Smooth muscle cell (in vitro differentiated cells): ENCODE results near the gene TBX1. TPM values are rescaled to one million over a fixed set of nuclear protein-coding genes. Genes with fewer than 3 reads are reported as not detected.

Experiments used
- DNase-seq: peaks from one replicate; lab custom pipeline; 2025; ENCODE audit not compliant: unreplicated experiment; lab: John Stamatoyannopoulos, UW
- H2AFZ ChIP-seq: fragments of 200-600 bp; sonication (generic); 2 replicates; pipeline ENCODE4 v1.6.0; 2016; ENCODE audit warnings: antibody characterized with exemption, low read depth, mild to moderate bottlenecking
- H3F3A ChIP-seq: fragments of 200-600 bp; sonication (generic); 2 replicates; pipeline ENCODE4 v1.6.0; 2017; ENCODE audit warnings: antibody characterized with exemption, low read depth
- H3K27ac ChIP-seq: fragments of 200-600 bp; sonication (generic); 2 replicates; pipeline ENCODE4 v1.5.1; 2016; ENCODE audit warnings: low read depth, mild to moderate bottlenecking
- H3K27me3 ChIP-seq: fragments of 200-600 bp; sonication (generic); 2 replicates; pipeline ENCODE4 v1.6.1; 2016; ENCODE audit warnings: low read depth, mild to moderate bottlenecking
- H3K36me3 ChIP-seq: fragments of 200-600 bp; sonication (generic); 2 replicates; pipeline ENCODE4 v1.5.1; 2016; ENCODE audit warnings: low read depth
- H3K4me1 ChIP-seq: fragments of 200-600 bp; sonication (generic); 2 replicates; pipeline ENCODE4 v1.5.1; 2016; ENCODE audit warnings: low read depth
- H3K4me2 ChIP-seq: fragments of 200-600 bp; sonication (generic); 2 replicates; pipeline ENCODE4 v1.6.0; 2016; ENCODE audit warnings: mild to moderate bottlenecking
- H3K4me3 ChIP-seq: fragments of 200-600 bp; sonication (generic); 2 replicates; pipeline ENCODE4 v1.5.1; 2016; ENCODE audit warnings: mild to moderate bottlenecking
- H3K79me2 ChIP-seq: fragments of 200-600 bp; sonication (generic); 2 replicates; pipeline ENCODE4 v1.6.0; 2016; ENCODE audit warnings: low read depth, mild to moderate bottlenecking
- H3K9ac ChIP-seq: fragments of 200-600 bp; sonication (generic); 2 replicates; pipeline ENCODE4 v1.6.0; 2016; ENCODE audit warnings: low read depth
- H3K9me3 ChIP-seq: fragments of 200-600 bp; sonication (generic); replicated peaks from 2 replicates; pipeline ENCODE4 v1.5.1; 2016; ENCODE audit warnings: low read depth
- H4K20me1 ChIP-seq: fragments of 200-600 bp; sonication (generic); 2 replicates; pipeline ENCODE4 v1.6.0; 2016; ENCODE audit warnings: low read depth
- WGBS: methylation state at CpG from one replicate; pipeline ENCODE4 v1.1.7; 2016; ENCODE audit warnings: low lambda C conversion rate; 5-methylcytosine and 5-hydroxymethylcytosine counted together
- polyA plus RNA-seq: library from polyadenylated mRNA; unstranded; fragments of >200 nt; fragmentation: Nextera tagmentation; extraction: Ambion mirVana; gene quantifications from 2 replicates; pipeline ENCODE4 v1.2.1, GENCODE V29; 2016
- total RNA-seq: library from RNA; depleted of rRNA; stranded (reverse); fragments of >200 nt; gene quantifications from 2 replicates; pipeline ENCODE4 v1.2.3, GENCODE V29; 2014
- TF ChIP-seq, protein P1 (sequence below): fragments of 200-600 bp; sonication (generic); IDR thresholded peaks from 2 replicates; pipeline ENCODE4 v1.5.1; 2017; ENCODE audit warnings: borderline replicate concordance, mild to moderate bottlenecking, antibody characterized with exemption; ENCODE audit not compliant: insufficient read depth, poor library complexity, severe bottlenecking

The TBX1 gene
- total and polyA plus RNA-seq, 2 experiments from 2014 or later: not detected

DNA sequence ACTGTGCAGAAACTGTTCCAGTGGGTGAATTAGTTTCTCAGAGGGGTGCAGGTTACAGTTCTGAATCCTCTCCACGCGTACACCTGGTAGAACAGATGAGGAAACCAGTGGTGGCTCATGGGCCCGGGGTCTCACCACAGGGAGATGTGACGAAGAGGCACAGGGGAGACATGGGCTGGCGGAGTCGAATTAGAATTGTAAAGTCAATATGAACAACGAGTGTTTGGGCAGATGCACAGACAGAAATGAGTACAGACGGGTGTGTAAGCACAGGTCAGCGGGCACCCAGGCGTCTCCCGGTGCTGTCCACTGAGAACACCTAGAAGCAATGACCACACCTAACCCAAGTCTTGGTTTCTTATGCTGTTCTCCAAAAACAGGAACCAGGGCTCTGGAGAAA, 52.3 kb downstream of the TBX1 start:
- H3K4me1 ChIP-seq: no peaks in the 10 kb centered on the region
- TF ChIP-seq, protein P1, sequence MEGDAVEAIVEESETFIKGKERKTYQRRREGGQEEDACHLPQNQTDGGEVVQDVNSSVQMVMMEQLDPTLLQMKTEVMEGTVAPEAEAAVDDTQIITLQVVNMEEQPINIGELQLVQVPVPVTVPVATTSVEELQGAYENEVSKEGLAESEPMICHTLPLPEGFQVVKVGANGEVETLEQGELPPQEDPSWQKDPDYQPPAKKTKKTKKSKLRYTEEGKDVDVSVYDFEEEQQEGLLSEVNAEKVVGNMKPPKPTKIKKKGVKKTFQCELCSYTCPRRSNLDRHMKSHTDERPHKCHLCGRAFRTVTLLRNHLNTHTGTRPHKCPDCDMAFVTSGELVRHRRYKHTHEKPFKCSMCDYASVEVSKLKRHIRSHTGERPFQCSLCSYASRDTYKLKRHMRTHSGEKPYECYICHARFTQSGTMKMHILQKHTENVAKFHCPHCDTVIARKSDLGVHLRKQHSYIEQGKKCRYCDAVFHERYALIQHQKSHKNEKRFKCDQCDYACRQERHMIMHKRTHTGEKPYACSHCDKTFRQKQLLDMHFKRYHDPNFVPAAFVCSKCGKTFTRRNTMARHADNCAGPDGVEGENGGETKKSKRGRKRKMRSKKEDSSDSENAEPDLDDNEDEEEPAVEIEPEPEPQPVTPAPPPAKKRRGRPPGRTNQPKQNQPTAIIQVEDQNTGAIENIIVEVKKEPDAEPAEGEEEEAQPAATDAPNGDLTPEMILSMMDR: no peak
- 94% methylated on average over 11 of the region's 11 CpGs for WGBS
- no peak for DNase-seq
- H2AFZ ChIP-seq: no peak overlapping the region
- no peaks in the 10 kb centered on the region for H3K9me3 ChIP-seq
- no peak overlapping the region for H3K9ac ChIP-seq
- H4K20me1 ChIP-seq: no peaks in the 10 kb centered on the region
- H3K27ac ChIP-seq: no peak overlapping the region
- H3F3A ChIP-seq: no peaks in the 10 kb centered on the region
- no peaks in the 10 kb centered on the region for H3K27me3 ChIP-seq
- H3K36me3 ChIP-seq: no peaks in the 10 kb centered on the region
- H3K4me2 ChIP-seq: no peak overlapping the region
- H3K79me2 ChIP-seq: no peaks in the 10 kb centered on the region
- H3K4me3 ChIP-seq: no peak overlapping the region

DNA sequence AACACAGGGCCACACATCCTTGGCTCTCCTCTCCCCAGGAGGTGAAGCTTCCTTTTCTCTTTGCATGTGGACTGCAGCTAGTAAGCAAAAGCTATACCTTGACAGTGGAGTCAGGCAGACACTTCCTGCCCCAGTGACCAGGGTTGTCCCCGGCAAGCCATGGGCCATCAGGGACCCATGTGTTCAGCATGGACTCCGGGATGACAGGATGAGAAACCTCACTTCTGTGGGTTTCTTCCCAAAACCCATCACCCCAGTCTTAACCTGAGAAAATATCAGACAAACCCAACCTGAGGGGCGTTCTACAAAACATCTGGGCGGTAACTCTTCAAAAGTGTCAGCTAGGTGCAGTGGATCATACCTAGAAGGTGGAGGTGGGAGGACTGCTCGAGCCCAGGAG, 53.9 kb downstream of the TBX1 start:
- H3K9me3 ChIP-seq: no peaks in the 10 kb centered on the region
- WGBS: 96% methylated on average over 5 of the region's 5 CpGs
- DNase-seq: no peak
- H3K4me2 ChIP-seq: no peak overlapping the region
- no peaks in the 10 kb centered on the region for H3K36me3 ChIP-seq
- no peaks in the 10 kb centered on the region for H3K4me1 ChIP-seq
- no peaks in the 10 kb centered on the region for H4K20me1 ChIP-seq
- H3K4me3 ChIP-seq: no peak overlapping the region
- TF ChIP-seq, protein P1: no peak
- no peak overlapping the region for H3K9ac ChIP-seq
- no peaks in the 10 kb centered on the region for H3K27me3 ChIP-seq
- H3K79me2 ChIP-seq: no peaks in the 10 kb centered on the region
- H2AFZ ChIP-seq: no peak overlapping the region
- H3K27ac ChIP-seq: no peak overlapping the region
- H3F3A ChIP-seq: no peaks in the 10 kb centered on the region

DNA sequence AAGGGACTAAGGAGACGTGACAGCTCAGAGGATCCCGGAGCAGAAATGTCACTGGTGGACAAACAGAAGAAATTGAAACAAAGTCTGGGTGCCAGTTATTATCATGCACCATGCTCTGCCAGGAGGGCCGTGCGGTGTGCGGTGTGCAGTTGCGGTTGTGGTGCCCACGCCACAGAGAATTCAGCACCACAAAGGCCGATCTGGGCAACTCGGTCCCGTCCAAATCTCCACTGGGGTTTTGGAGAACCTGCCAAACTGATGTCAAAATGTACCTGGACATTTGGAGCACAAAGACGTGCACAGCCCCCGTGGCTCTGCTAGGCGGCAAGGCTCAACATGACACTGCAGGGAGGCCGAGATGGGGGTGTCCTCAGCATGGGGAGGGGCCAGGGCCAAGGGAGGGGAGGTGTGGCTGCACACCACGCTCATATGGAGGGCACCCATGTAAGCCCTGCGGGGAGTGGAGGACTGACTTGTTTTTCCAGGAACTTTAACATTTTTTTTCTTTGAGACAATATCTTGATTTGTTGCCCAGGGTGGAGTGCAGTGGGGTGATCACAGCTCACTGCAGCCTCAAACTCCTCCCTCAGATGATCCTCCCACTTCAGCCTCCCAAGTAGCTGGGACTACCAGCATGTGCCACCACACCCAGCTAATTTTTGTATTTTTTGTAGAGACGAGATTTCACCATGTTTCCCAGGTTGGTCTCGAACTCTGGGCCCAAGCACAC, 54.7 kb downstream of the TBX1 start:
- Histone ChIP-seq H3K4me2 (no peak overlapping the region), H4K20me1 (no peaks in the 10 kb centered on the region), H3K4me3 (no peak overlapping the region), H3K4me1 (no peaks in the 10 kb centered on the region), H3K27ac (no peak overlapping the region), H3K27me3 (no peaks in the 10 kb centered on the region), H3K79me2 (no peaks in the 10 kb centered on the region), H3K9ac (no peak overlapping the region), H3K9me3 (no peaks in the 10 kb centered on the region), H2AFZ (no peak overlapping the region), H3F3A (no peaks in the 10 kb centered on the region), H3K36me3 (no peaks in the 10 kb centered on the region)
- WGBS: 97% methylated on average over 18 of the region's 18 CpGs
- DNase-seq: no peak
- TF ChIP-seq, protein P1: no peak

DNA sequence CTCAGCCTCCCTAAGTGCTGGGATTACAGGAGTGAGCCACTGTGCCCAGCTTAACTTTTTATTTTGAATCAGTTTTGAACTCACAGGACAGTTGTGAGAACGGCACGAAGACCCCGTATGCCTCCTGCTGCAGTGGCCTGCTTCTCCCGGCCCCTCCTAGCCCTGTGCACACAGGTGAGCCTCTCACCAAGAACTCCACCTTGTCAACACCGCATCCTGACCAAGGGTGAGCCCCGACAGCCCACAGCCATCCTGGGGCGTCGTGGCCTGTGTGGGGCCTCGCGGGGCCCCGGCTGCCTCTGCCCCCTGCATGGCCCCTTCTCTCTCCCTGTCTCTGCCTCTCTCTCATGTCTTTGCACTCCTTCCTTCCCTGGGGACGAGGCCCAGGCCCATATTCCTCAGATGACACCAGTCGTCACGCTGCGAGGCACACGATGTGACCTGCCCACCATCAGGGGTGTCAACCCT, 55.3 kb downstream of the TBX1 start:
- Histone ChIP-seq H3K27me3 (no peaks in the 10 kb centered on the region), H3K4me1 (no peaks in the 10 kb centered on the region), H3F3A (no peaks in the 10 kb centered on the region), H3K4me2 (no peak overlapping the region), H3K79me2 (no peaks in the 10 kb centered on the region), H2AFZ (no peak overlapping the region), H3K36me3 (no peaks in the 10 kb centered on the region), H3K27ac (no peak overlapping the region), H3K9me3 (no peaks in the 10 kb centered on the region), H3K9ac (no peak overlapping the region), H3K4me3 (no peak overlapping the region), H4K20me1 (no peaks in the 10 kb centered on the region)
- TF ChIP-seq, protein P1: no peak
- 97% methylated on average over 16 of the region's 16 CpGs for WGBS
- DNase-seq: no peak
